C4-2B (cell line): ENCODE measurements around the gene UBR1.
"Not testable (repeated sequence)": the region's sequence is repeated elsewhere in the genome, so short reads cannot be mapped to it uniquely, and the experiment has no call there.

ENCODE experiments used
- ZFX ChIP-seq: fragments of 450-650 bp; IDR thresholded peaks from 2 replicates; pipeline ENCODE4 v1.6.1; 2017
- TF ChIP-seq, protein P1 (sequence below): fragments of 450-650 bp; conservative IDR thresholded peaks from 2 replicates; pipeline ENCODE4 v1.5.1; 2017; ENCODE audit warnings: mild to moderate bottlenecking

DNA sequence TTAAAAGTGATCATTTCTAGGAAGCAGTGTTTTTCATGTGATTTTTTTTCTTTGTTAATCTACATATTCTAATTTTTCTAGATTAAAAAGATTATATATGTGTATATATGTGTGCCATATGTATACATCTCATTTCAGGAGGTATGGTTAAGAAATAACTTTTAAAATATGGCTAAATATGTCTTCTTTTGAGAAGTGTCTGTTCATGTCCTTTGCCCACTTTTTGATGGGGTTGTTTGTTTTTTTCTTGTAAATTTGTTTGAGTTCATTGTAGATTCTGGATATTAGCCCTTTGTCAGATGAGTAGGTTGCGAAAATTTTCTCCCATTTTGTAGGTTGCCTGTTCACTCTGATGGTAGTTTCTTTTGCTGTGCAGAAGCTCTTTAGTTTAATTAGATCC, 70.6 kb downstream of the UBR1 start:
- TF ChIP-seq, protein P1, sequence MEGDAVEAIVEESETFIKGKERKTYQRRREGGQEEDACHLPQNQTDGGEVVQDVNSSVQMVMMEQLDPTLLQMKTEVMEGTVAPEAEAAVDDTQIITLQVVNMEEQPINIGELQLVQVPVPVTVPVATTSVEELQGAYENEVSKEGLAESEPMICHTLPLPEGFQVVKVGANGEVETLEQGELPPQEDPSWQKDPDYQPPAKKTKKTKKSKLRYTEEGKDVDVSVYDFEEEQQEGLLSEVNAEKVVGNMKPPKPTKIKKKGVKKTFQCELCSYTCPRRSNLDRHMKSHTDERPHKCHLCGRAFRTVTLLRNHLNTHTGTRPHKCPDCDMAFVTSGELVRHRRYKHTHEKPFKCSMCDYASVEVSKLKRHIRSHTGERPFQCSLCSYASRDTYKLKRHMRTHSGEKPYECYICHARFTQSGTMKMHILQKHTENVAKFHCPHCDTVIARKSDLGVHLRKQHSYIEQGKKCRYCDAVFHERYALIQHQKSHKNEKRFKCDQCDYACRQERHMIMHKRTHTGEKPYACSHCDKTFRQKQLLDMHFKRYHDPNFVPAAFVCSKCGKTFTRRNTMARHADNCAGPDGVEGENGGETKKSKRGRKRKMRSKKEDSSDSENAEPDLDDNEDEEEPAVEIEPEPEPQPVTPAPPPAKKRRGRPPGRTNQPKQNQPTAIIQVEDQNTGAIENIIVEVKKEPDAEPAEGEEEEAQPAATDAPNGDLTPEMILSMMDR, result not testable (repeated sequence)
- not testable (repeated sequence) for TF ChIP-seq ZFX
